Activated naive CD4-positive, alpha-beta T cell treated with anti-CD3 and anti-CD28 coated beads for 36 hours (primary cell): ENCODE data around the gene GSC2. TPM values are rescaled to one million over a fixed set of nuclear protein-coding genes. Genes with fewer than 3 reads are reported as not detected.

Experiments used
- CTCF ChIA-PET: fragments of 350-600 bp; sonication (Branson Sonifier 250); formaldehyde crosslinking; loops from one replicate; lab custom pipeline; 2021; ENCODE audit warnings: antibody characterized with exemption; lab: Charles Lee
- DNase-seq: peaks from one replicate; pipeline ENCODE4 v3.0.0-alpha.2; 2020
- H3K27ac Mint-ChIP-seq: one replicate; pipeline ENCODE4 v1.8.0; 2021; ENCODE audit warnings: mild to moderate bottlenecking, mixed read lengths
- H3K27me3 Mint-ChIP-seq: one replicate; pipeline ENCODE4 v1.8.0; 2021; ENCODE audit warnings: low read depth, mixed read lengths
- H3K36me3 Mint-ChIP-seq: one replicate; pipeline ENCODE4 v1.8.0; 2021; ENCODE audit warnings: low read depth, mixed read lengths
- H3K4me1 Mint-ChIP-seq: one replicate; pipeline ENCODE4 v1.8.0; 2021; ENCODE audit warnings: low read depth, mixed read lengths
- H3K4me3 Mint-ChIP-seq: one replicate; pipeline ENCODE4 v1.8.0; 2021; ENCODE audit warnings: mild to moderate bottlenecking, moderate library complexity, mixed read lengths
- H3K9me3 Mint-ChIP-seq: one replicate; pipeline ENCODE4 v1.8.0; 2021; ENCODE audit warnings: mixed read lengths
- intact Hi-C: fragments of 100-400 bp; cut with micrococcal nuclease; formaldehyde crosslinking; loops from one replicate; pipeline ENCODE4 v1.15.1; 2023
- total RNA-seq, 2 experiments: library from RNA; stranded (reverse); gene quantifications; one replicate each; pipeline ENCODE4 v1.2.3, GENCODE V29; 2021

The GSC2 gene
- total RNA-seq, 2 experiments from 2014 or later = not detected

DNA sequence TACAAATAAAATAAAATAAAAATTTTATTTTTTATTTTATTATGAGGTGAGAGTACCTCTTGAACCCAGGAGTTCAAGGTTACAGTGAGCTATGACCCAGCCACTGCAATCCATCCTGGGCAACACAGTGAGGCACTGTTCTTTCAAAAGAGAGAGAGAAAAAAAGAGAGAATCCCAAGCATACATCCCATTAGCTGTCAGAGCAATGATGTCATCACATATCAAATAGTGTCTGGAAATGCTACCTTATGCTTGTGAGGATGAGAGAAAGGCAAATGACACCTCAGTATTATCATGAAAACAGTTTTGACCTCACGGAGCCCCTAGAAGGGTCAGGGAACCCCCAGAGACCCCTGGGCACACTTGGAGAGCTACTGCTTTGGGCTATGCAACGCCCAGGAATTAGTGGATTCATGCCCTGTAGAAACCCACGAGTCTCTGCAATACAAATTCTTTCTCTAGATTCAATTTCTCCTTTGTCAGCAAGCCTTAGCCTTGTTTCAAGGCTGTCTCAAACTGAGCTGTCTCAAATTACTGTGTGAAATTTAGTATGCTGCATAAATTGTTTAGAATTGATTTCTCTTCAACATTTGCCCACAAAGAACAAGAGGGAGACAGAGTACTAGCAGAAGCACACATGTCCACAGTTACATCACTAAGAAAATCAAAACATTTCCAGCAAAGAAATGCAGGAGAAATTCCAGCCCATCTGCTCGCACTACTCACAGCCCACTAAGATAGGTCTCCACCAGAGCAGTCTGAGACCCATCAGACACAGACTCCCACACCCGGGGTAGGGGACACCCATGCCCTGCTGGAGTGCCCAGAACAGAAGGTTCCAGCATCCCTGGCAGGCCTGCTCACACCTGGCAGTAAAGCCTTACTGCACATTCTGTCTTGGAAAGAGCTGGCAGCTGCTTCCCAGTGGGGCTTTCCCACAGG, 45.9 kb downstream of the GSC2 start:
- H3K4me3 Mint-ChIP-seq = no peak overlapping the region
- no peak overlapping the region for H3K27ac Mint-ChIP-seq
- CTCF ChIA-PET = interaction anchor here (0.7 to 2.4 kb wide), 3 partner anchors 12 to 76 kb away, joined by 3 to 7 read pairs (median 3); no protein-coding TSS in a partner anchor
- H3K36me3 Mint-ChIP-seq = peaks cover 2% of the 10 kb centered on the region
- H3K4me1 Mint-ChIP-seq = peaks cover 42% of the 10 kb centered on the region
- intact Hi-C loops = no loop called here
- no peak for DNase-seq
- no peaks in the 10 kb centered on the region for H3K9me3 Mint-ChIP-seq
- H3K27me3 Mint-ChIP-seq = no peaks in the 10 kb centered on the region

DNA sequence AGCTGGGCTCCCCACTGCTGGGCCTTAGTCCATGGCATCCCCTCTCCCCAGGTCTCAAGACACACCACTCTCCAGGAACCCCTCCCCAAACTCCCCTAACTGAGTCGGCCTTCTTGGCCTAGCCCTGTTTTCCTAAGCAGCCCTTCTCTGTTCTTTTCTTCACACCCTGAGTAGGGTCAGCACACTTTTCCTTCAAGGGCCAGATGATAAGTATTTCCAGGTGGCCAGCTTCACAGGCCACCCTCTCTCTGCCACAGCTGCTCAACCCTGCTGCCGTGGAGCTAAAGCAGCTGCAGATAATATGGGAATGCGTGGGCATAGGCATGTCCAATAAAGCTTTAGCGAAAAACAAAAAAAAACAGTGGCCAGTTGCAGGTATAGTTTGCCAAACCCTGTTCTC, 51.9 kb downstream of the GSC2 start:
- H3K27ac Mint-ChIP-seq = no peak overlapping the region
- intact Hi-C loops = no loop called here
- H3K36me3 Mint-ChIP-seq = peaks cover 5% of the 10 kb centered on the region
- H3K9me3 Mint-ChIP-seq = no peaks in the 10 kb centered on the region
- no peak overlapping the region for H3K4me3 Mint-ChIP-seq
- peaks cover 17% of the 10 kb centered on the region for H3K4me1 Mint-ChIP-seq
- no peak for DNase-seq
- CTCF ChIA-PET = interaction anchor here (0.6 to 1.4 kb wide), 3 partner anchors 8 to 22 kb away, joined by 3 to 4 read pairs (median 3); no protein-coding TSS in a partner anchor
- H3K27me3 Mint-ChIP-seq = no peaks in the 10 kb centered on the region

GRCh38 chr22:19097518-19097917, 52.6 kb downstream of the GSC2 start:
- CTCF ChIA-PET = interaction anchor here (1.2 to 1.4 kb wide), 3 partner anchors 8 to 13 kb away, joined by 3 to 5 read pairs (median 3); no protein-coding TSS in a partner anchor
- peaks cover 17% of the 10 kb centered on the region for H3K4me1 Mint-ChIP-seq
- H3K27ac Mint-ChIP-seq = no peak overlapping the region
- no peak for DNase-seq
- no peak overlapping the region for H3K4me3 Mint-ChIP-seq
- H3K36me3 Mint-ChIP-seq = peaks cover 7% of the 10 kb centered on the region
- H3K9me3 Mint-ChIP-seq = no peaks in the 10 kb centered on the region
- no peaks in the 10 kb centered on the region for H3K27me3 Mint-ChIP-seq
- intact Hi-C loops = no loop called here

Other genes starting within 250 kb of the GSC2 start
- gene DGCR6, start 244.0 kb downstream of the GSC2 start, total RNA-seq = 1 to 10 TPM; 1.2 to 1.3 TPM
- under 1 TPM; 0.12 to 0.30 TPM for gene PRODH, start 214.0 kb downstream of the GSC2 start, total RNA-seq
- gene DGCR2, start 27.9 kb downstream of the GSC2 start, total RNA-seq = 10 to 100 TPM; 15.4 to 16.4 TPM
- gene TSSK2, start 19.0 kb downstream of the GSC2 start, total RNA-seq = not detected
- gene ESS2, start 5.6 kb downstream of the GSC2 start, total RNA-seq = 10 to 100 TPM in 1 of 2 experiments, 1 to 10 TPM in 1; 9.9 to 11.0 TPM
- gene SLC25A1, start 28.4 kb upstream of the GSC2 start, total RNA-seq = 10 to 100 TPM; 54.0 to 58.4 TPM
- 1 to 10 TPM in 1 of 2 experiments, under 1 TPM in 1; 0.57 to 1.0 TPM for gene CLTCL1, start 141.4 kb upstream of the GSC2 start, total RNA-seq